GM10248 (cell line): ENCODE measurements around the gene PCNX2.

Experiments
- CTCF ChIA-PET: fragments of 300-600 bp; sonication (Branson Sonifier 250); formaldehyde crosslinking; extraction: SDS; loops from one replicate; lab custom pipeline; 2021; ENCODE audit warnings: antibody characterized with exemption; lab: Yijun Ruan, JAX
- POLR2A ChIA-PET: fragments of 350-650 bp; sonication (Branson Sonifier 250); formaldehyde crosslinking; extraction: SDS; loops from one replicate; lab custom pipeline; 2020; ENCODE audit warnings: antibody characterized with exemption; lab: Yijun Ruan, JAX
- DNase-seq: peaks from one replicate; pipeline ENCODE4 v3.0.0; 2012; ENCODE audit errors: extremely low spot score
- CTCF ChIP-seq: IDR thresholded peaks from 2 replicates; pipeline ENCODE4 v1.5.1; 2012; ENCODE audit warnings: mild to moderate bottlenecking, low read depth; ENCODE audit errors: extremely low read depth, missing control alignments, control extremely low read depth

PCNX2 gene

GRCh38 chr1:233240829-233241682 is 54.5 kb downstream of the PCNX2 start:
- POLR2A ChIA-PET: no interaction called here
- DNase-seq: peak; percentile 23
- CTCF ChIA-PET: interaction anchor here (0.6 to 1.2 kb wide), 3 partner anchors 18 to 1374 kb away, joined by 3 to 6 read pairs (median 3); no protein-coding TSS in a partner anchor
- peak; percentile 74 for TF ChIP-seq CTCF

- DNase-seq: no peak
- ChIA-PET CTCF (interaction anchor here (0.9 to 1.2 kb wide), 2 partner anchors 17 to 603 kb away, joined by 3 to 6 read pairs; no protein-coding TSS in a partner anchor), POLR2A (no interaction called here)
- no peak for TF ChIP-seq CTCF
These were observed 55.2 kb downstream of the PCNX2 start for GRCh38 chr1:233240371-233240770.

GRCh38 chr1:233238884-233239431 is 56.6 kb downstream of the PCNX2 start:
- ChIA-PET CTCF (no interaction called here), POLR2A (no interaction called here)
- peak; percentile 26 for TF ChIP-seq CTCF
- no peak for DNase-seq

- ChIA-PET CTCF (interaction anchor here (1.4 to 1.8 kb wide), 2 partner anchors 69 to 601 kb away, joined by 3 to 6 read pairs; no protein-coding TSS in a partner anchor), POLR2A (no interaction called here)
- DNase-seq: no peak
- no peak for TF ChIP-seq CTCF
These were observed 57.9 kb downstream of the PCNX2 start for GRCh38 chr1:233237647-233238046.

GRCh38 chr1:233233508-233234040 is 62.0 kb downstream of the PCNX2 start:
- no peak for TF ChIP-seq CTCF
- CTCF ChIA-PET: interaction anchor here (0.7 to 2.1 kb wide), 4 partner anchors 9 to 19 kb away, joined by 4 to 6 read pairs (median 4); no protein-coding TSS in a partner anchor
- POLR2A ChIA-PET: no interaction called here
- DNase-seq: no peak

- CTCF ChIA-PET: interaction anchor here (1.0 kb wide), 1 partner anchor 12 kb away, joined by 3 read pairs; no protein-coding TSS in a partner anchor
These were observed 65.5 kb downstream of the PCNX2 start for GRCh38 chr1:233230011-233230410.

More at GRCh38 chr1:233230011-233230410, 65.5 kb downstream of the PCNX2 start:
- TF ChIP-seq CTCF: no peak
- DNase-seq: no peak
- POLR2A ChIA-PET: no interaction called here
